ENCODE results near the gene LHCGR. TPM values are rescaled to one million over a fixed set of nuclear protein-coding genes. Genes with fewer than 3 reads are reported as not detected.

The LHCGR gene
- not detected for polyA plus RNA-seq (2013)

DNA sequence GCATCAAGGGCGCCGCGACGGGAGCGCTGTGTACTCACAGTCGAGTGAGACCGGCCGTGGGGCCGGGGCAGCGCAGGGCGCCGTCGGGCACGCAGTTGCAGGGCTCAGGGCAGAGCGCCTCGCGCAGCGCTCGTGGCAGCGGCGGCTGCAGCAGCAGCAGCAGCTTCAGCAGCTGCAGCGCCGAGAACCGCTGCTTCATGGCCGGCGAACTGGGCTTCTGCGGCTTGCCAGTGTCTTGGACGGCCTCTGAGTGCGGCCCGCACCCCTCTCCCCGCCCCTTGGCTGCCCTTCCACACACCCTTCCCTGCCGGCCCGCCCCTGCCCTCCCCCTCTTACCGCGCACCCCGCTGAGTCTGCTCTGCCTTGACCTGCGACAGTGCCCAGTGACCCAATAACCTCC lies at the start of gene LHCGR:
LHCGR (minus strand) TSS at position 252 of the 400 bp plus-strand sequence; CDS start at position 199, 53 bp downstream.
- CTCF ChIA-PET = no interaction called here
- POLR2A ChIA-PET = no interaction called here
- Histone ChIP-seq H3K4me3 (ENCODE audit: control insufficient read depth in 1 of 7, extremely low read depth in 1 of 7, insufficient read depth in 4 of 7, low read depth in 2 of 7, low read length in 6 of 7) (peak within 1 kb of the TSS in 4 of 7 experiments; percentile 13 to 36 (median 24)), H3K27ac (ENCODE audit: insufficient read depth in 1 of 2, low read depth in 1 of 2, low read length in 2 of 2, poor library complexity in 1 of 2, severe bottlenecking in 2 of 2) (no peak within 1 kb of the TSS), H3K36me3 (ENCODE audit: control insufficient read depth in 4 of 4, insufficient read depth in 4 of 4, low read length in 3 of 4) (no peaks in the 10 kb centered on the region), H3K4me1 (ENCODE audit: control extremely low read depth in 1 of 4, control insufficient read depth in 4 of 4, insufficient read depth in 4 of 4, low read length in 3 of 4) (peaks cover 0 to 6% (median 1%) of the 10 kb centered on the region in 4 experiments), H3K9me3 (ENCODE audit: control extremely low read depth in 1 of 5, control insufficient read depth in 4 of 5, insufficient read depth in 2 of 5, low read depth in 1 of 5, low read length in 4 of 5) (no peaks in the 10 kb centered on the region), H3K27me3 (replicated peaks in 2 of 5; ENCODE audit: control insufficient read depth in 4 of 5, insufficient read depth in 5 of 5, low read length in 4 of 5) (peaks cover 5 to 46% (median 26%) of the 10 kb centered on the region in 5 experiments)
- WGBS (ENCODE audit: insufficient coverage) = 6% methylated on average over 35 of the region's 37 CpGs
- DNase-seq = peak in 2 of 3 donors; percentile 3 to 14

GRCh38 chr2:48799601-48800000 lies 44.1 kb upstream of the LHCGR start:
- Histone ChIP-seq H3K27ac (ENCODE audit: insufficient read depth in 1 of 2, low read depth in 1 of 2, low read length in 2 of 2, poor library complexity in 1 of 2, severe bottlenecking in 2 of 2) (no peak overlapping the region), H3K36me3 (ENCODE audit: control insufficient read depth in 4 of 4, insufficient read depth in 4 of 4, low read length in 3 of 4) (no peaks in the 10 kb centered on the region), H3K27me3 (replicated peaks in 2 of 5; ENCODE audit: control insufficient read depth in 4 of 5, insufficient read depth in 5 of 5, low read length in 4 of 5) (no peaks in the 10 kb centered on the region), H3K4me3 (ENCODE audit: control insufficient read depth in 1 of 7, extremely low read depth in 1 of 7, insufficient read depth in 4 of 7, low read depth in 2 of 7, low read length in 6 of 7) (no peak overlapping the region), H3K4me1 (ENCODE audit: control extremely low read depth in 1 of 4, control insufficient read depth in 4 of 4, insufficient read depth in 4 of 4, low read length in 3 of 4) (no peaks in the 10 kb centered on the region), H3K9me3 (ENCODE audit: control extremely low read depth in 1 of 5, control insufficient read depth in 4 of 5, insufficient read depth in 2 of 5, low read depth in 1 of 5, low read length in 4 of 5) (no peaks in the 10 kb centered on the region)
- no peak for DNase-seq
- WGBS (ENCODE audit: insufficient coverage) = 100% methylated on average over 2 of the region's 6 CpGs
- ChIA-PET POLR2A (no interaction called here), CTCF (no interaction called here)

GRCh38 chr2:48795065-48795464 lies 39.5 kb upstream of the LHCGR start:
- Histone ChIP-seq H3K36me3 (ENCODE audit: control insufficient read depth in 4 of 4, insufficient read depth in 4 of 4, low read length in 3 of 4) (no peaks in the 10 kb centered on the region), H3K27me3 (replicated peaks in 2 of 5; ENCODE audit: control insufficient read depth in 4 of 5, insufficient read depth in 5 of 5, low read length in 4 of 5) (no peaks in the 10 kb centered on the region), H3K4me1 (ENCODE audit: control extremely low read depth in 1 of 4, control insufficient read depth in 4 of 4, insufficient read depth in 4 of 4, low read length in 3 of 4) (no peaks in the 10 kb centered on the region), H3K4me3 (ENCODE audit: control insufficient read depth in 1 of 7, extremely low read depth in 1 of 7, insufficient read depth in 4 of 7, low read depth in 2 of 7, low read length in 6 of 7) (no peak overlapping the region), H3K27ac (ENCODE audit: insufficient read depth in 1 of 2, low read depth in 1 of 2, low read length in 2 of 2, poor library complexity in 1 of 2, severe bottlenecking in 2 of 2) (no peak overlapping the region), H3K9me3 (ENCODE audit: control extremely low read depth in 1 of 5, control insufficient read depth in 4 of 5, insufficient read depth in 2 of 5, low read depth in 1 of 5, low read length in 4 of 5) (no peaks in the 10 kb centered on the region)
- ChIA-PET POLR2A (no interaction called here), CTCF (no interaction called here)
- 100% methylated on average over 1 of the region's 2 CpGs for WGBS (ENCODE audit: insufficient coverage)
- DNase-seq = no peak

DNA sequence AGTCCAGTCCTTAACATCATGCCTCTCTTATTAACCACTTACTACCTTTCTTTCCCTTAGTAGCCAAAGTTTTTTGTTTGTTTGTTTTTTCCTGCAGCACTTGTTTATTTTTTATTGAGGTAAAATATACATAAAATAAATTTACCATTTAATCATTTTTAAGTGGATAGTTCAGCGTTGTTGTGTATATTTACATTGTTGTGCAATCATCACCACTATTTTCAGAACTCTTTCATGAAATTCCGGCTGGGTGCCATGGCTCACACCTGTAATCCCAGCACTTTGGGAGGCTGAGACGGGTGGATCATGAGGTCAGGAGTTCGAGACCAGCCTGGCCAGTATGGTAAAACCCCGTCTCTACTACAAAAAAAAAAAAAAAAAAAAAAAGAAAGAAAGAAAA lies 38.1 kb upstream of the LHCGR start:
- Histone ChIP-seq H3K4me1 (ENCODE audit: control extremely low read depth in 1 of 4, control insufficient read depth in 4 of 4, insufficient read depth in 4 of 4, low read length in 3 of 4) (no peaks in the 10 kb centered on the region), H3K4me3 (ENCODE audit: control insufficient read depth in 1 of 7, extremely low read depth in 1 of 7, insufficient read depth in 4 of 7, low read depth in 2 of 7, low read length in 6 of 7) (no peak overlapping the region), H3K9me3 (ENCODE audit: control extremely low read depth in 1 of 5, control insufficient read depth in 4 of 5, insufficient read depth in 2 of 5, low read depth in 1 of 5, low read length in 4 of 5) (no peaks in the 10 kb centered on the region), H3K27me3 (replicated peaks in 2 of 5; ENCODE audit: control insufficient read depth in 4 of 5, insufficient read depth in 5 of 5, low read length in 4 of 5) (peaks cover 0 to 2% (median 0%) of the 10 kb centered on the region in 5 experiments), H3K27ac (ENCODE audit: insufficient read depth in 1 of 2, low read depth in 1 of 2, low read length in 2 of 2, poor library complexity in 1 of 2, severe bottlenecking in 2 of 2) (no peak overlapping the region), H3K36me3 (ENCODE audit: control insufficient read depth in 4 of 4, insufficient read depth in 4 of 4, low read length in 3 of 4) (no peaks in the 10 kb centered on the region)
- ChIA-PET POLR2A (no interaction called here), CTCF (no interaction called here)
- WGBS (ENCODE audit: insufficient coverage) = 100% methylated on average over 1 of the region's 5 CpGs
- no peak for DNase-seq

DNA sequence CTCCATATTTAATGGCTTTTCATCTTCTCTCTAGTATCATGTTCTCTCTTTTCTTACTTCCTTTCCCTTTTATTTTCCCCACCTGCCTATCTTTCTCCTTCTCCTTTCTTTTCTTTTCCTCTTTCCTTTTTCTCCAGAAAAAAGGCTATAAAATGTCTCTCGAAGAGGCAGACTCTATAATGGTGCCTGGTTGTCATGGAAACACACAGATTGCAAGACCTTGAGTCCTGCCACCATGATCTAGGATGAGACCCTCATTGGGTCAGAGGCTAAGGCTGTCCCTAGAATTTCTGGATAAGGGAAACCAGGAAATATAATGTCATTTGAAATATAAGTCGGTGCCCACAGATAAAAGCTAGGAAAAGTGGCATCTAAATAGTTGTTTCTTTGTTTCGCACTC lies 36.5 kb upstream of the LHCGR start:
- H3K4me1 ChIP-seq (ENCODE audit: control extremely low read depth in 1 of 4, control insufficient read depth in 4 of 4, insufficient read depth in 4 of 4, low read length in 3 of 4) = no peaks in the 10 kb centered on the region
- peaks cover 0 to 2% (median 0%) of the 10 kb centered on the region in 5 experiments for H3K27me3 ChIP-seq (replicated peaks in 2 of 5; ENCODE audit: control insufficient read depth in 4 of 5, insufficient read depth in 5 of 5, low read length in 4 of 5)
- H3K27ac ChIP-seq (ENCODE audit: insufficient read depth in 1 of 2, low read depth in 1 of 2, low read length in 2 of 2, poor library complexity in 1 of 2, severe bottlenecking in 2 of 2) = no peak overlapping the region
- no peaks in the 10 kb centered on the region for H3K36me3 ChIP-seq (ENCODE audit: control insufficient read depth in 4 of 4, insufficient read depth in 4 of 4, low read length in 3 of 4)
- ChIA-PET POLR2A (no interaction called here), CTCF (no interaction called here)
- 90% methylated on average over 3 of the region's 3 CpGs for WGBS (ENCODE audit: insufficient coverage)
- no peak for DNase-seq
- no peaks in the 10 kb centered on the region for H3K9me3 ChIP-seq (ENCODE audit: control extremely low read depth in 1 of 5, control insufficient read depth in 4 of 5, insufficient read depth in 2 of 5, low read depth in 1 of 5, low read length in 4 of 5)
- H3K4me3 ChIP-seq (ENCODE audit: control insufficient read depth in 1 of 7, extremely low read depth in 1 of 7, insufficient read depth in 4 of 7, low read depth in 2 of 7, low read length in 6 of 7) = no peak overlapping the region

GRCh38 chr2:48790407-48791170 lies 35.1 kb upstream of the LHCGR start:
- WGBS (ENCODE audit: insufficient coverage) = 92% methylated on average over 8 of the region's 13 CpGs
- Histone ChIP-seq H3K27ac (ENCODE audit: insufficient read depth in 1 of 2, low read depth in 1 of 2, low read length in 2 of 2, poor library complexity in 1 of 2, severe bottlenecking in 2 of 2) (no peak overlapping the region), H3K4me1 (ENCODE audit: control extremely low read depth in 1 of 4, control insufficient read depth in 4 of 4, insufficient read depth in 4 of 4, low read length in 3 of 4) (no peaks in the 10 kb centered on the region), H3K27me3 (replicated peaks in 2 of 5; ENCODE audit: control insufficient read depth in 4 of 5, insufficient read depth in 5 of 5, low read length in 4 of 5) (peaks cover 0 to 2% (median 0%) of the 10 kb centered on the region in 5 experiments), H3K9me3 (ENCODE audit: control extremely low read depth in 1 of 5, control insufficient read depth in 4 of 5, insufficient read depth in 2 of 5, low read depth in 1 of 5, low read length in 4 of 5) (no peaks in the 10 kb centered on the region), H3K36me3 (ENCODE audit: control insufficient read depth in 4 of 4, insufficient read depth in 4 of 4, low read length in 3 of 4) (no peaks in the 10 kb centered on the region), H3K4me3 (ENCODE audit: control insufficient read depth in 1 of 7, extremely low read depth in 1 of 7, insufficient read depth in 4 of 7, low read depth in 2 of 7, low read length in 6 of 7) (no peak overlapping the region)
- ChIA-PET CTCF (no interaction called here), POLR2A (no interaction called here)
- DNase-seq = no peak

GRCh38 chr2:48787580-48787979 lies 32.1 kb upstream of the LHCGR start:
- H3K4me3 ChIP-seq (ENCODE audit: control insufficient read depth in 1 of 7, extremely low read depth in 1 of 7, insufficient read depth in 4 of 7, low read depth in 2 of 7, low read length in 6 of 7) = no peak overlapping the region
- POLR2A ChIA-PET = no interaction called here
- H3K4me1 ChIP-seq (ENCODE audit: control extremely low read depth in 1 of 4, control insufficient read depth in 4 of 4, insufficient read depth in 4 of 4, low read length in 3 of 4) = no peaks in the 10 kb centered on the region
- no peaks in the 10 kb centered on the region for H3K36me3 ChIP-seq (ENCODE audit: control insufficient read depth in 4 of 4, insufficient read depth in 4 of 4, low read length in 3 of 4)
- 87% methylated on average over 6 of the region's 8 CpGs for WGBS (ENCODE audit: insufficient coverage)
- no peak for DNase-seq
- H3K27ac ChIP-seq (ENCODE audit: insufficient read depth in 1 of 2, low read depth in 1 of 2, low read length in 2 of 2, poor library complexity in 1 of 2, severe bottlenecking in 2 of 2) = no peak overlapping the region
- H3K27me3 ChIP-seq (replicated peaks in 2 of 5; ENCODE audit: control insufficient read depth in 4 of 5, insufficient read depth in 5 of 5, low read length in 4 of 5) = peaks cover 0 to 2% (median 0%) of the 10 kb centered on the region in 5 experiments
- CTCF ChIA-PET = no interaction called here
- H3K9me3 ChIP-seq (ENCODE audit: control extremely low read depth in 1 of 5, control insufficient read depth in 4 of 5, insufficient read depth in 2 of 5, low read depth in 1 of 5, low read length in 4 of 5) = no peaks in the 10 kb centered on the region

All from common myeloid progenitor, CD34-positive (primary cell).